Upper lobe of left lung (tissue), 6 donors: ENCODE measurements around the gene TCEA2. TPM values are rescaled to one million over a fixed set of nuclear protein-coding genes. Genes with fewer than 3 reads are reported as not detected.

Experiments used
- ATAC-seq, 2 donors: fragments of 200-7000 bp; cut with Tn5 transposase; one replicate each; pipeline ENCODE4 v1.9.1; 2022; ENCODE audit warnings: mild to moderate bottlenecking in 2 of 2, moderate library complexity in 2 of 2; ENCODE audit not compliant: low FRiP score in 2 of 2
- DNase-seq, 2 donors: peaks; one replicate each; pipeline ENCODE4 v3.0.0-alpha.2; 2019 to 2020
- H3K27ac ChIP-seq, 4 donors: fragments of 200-600 bp; sonication (generic); one replicate each; pipeline ENCODE4 v1.5.1; 2016 to 2019
- H3K27me3 ChIP-seq, 4 donors: fragments of 200-600 bp; sonication (generic); one replicate each; pipeline ENCODE4 v1.5.1; 2017 to 2019
- H3K36me3 ChIP-seq, 4 donors: fragments of 200-600 bp; sonication (generic); one replicate each; pipeline ENCODE4 v1.5.1; 2016 to 2019
- H3K4me1 ChIP-seq, 4 donors: fragments of 200-600 bp; sonication (generic); one replicate each; pipeline ENCODE4 v1.5.1; 2018 to 2019
- H3K4me3 ChIP-seq, 4 donors: fragments of 200-600 bp; sonication (generic); one replicate each; pipeline ENCODE4 v1.5.1; 2017 to 2019; ENCODE audit warnings: mild to moderate bottlenecking in 2 of 4, moderate library complexity in 1 of 4
- H3K9me3 ChIP-seq, 4 donors: fragments of 200-600 bp; sonication (generic); one replicate each; pipeline ENCODE4 v1.5.1; 2018 to 2019
- EP300 ChIP-seq, 4 donors: sonication (generic); formaldehyde crosslinking; IDR thresholded peaks; one replicate each; pipeline ENCODE4 v1.5.1; 2017; ENCODE audit warnings: antibody characterized with exemption in 4 of 4, control low read depth in 2 of 4
- POLR2A ChIP-seq, 4 donors: fragments of 450-650 bp; IDR thresholded peaks; one replicate each; pipeline ENCODE4 v1.5.1; 2016 to 2017; ENCODE audit warnings: antibody characterized with exemption in 4 of 4, mild to moderate bottlenecking in 2 of 4
- POLR2AphosphoS5 ChIP-seq, 2 donors: sonication (generic); formaldehyde crosslinking; IDR thresholded peaks; one replicate each; pipeline ENCODE4 v1.5.1; 2017; ENCODE audit warnings: antibody characterized with exemption in 2 of 2
- WGBS, 2 donors: methylation state at CpG; one replicate each; pipeline ENCODE4 v1.1.5; 2017 to 2018; 5-methylcytosine and 5-hydroxymethylcytosine counted together
- total RNA-seq, 6 donors: library from RNA; depleted of rRNA in 4 of 6; stranded (reverse); fragments of >200 nt in 4 of 6; gene quantifications; one replicate each; pipeline versions ENCODE4 v1.1.0 to v1.2.1, GENCODE V29; 2016 to 2021
- TF ChIP-seq, protein P1 (sequence below), 6 experiments: fragments of 450-650 bp in 4 of 6; fragments of 200-600 bp in 2 of 6; sonication (generic) in 2 of 6; IDR thresholded peaks; one replicate each; pipeline ENCODE4 v1.5.1; 2016 to 2019; ENCODE audit warnings: antibody characterized with exemption in 6 of 6
- donor health status: DM: no; HTN: no; CAD: no; lungs with moderate emphysema.
- donor health status: DM: no; HTN: yes; CAD: no; lungs with severe emphysema.

TCEA2 gene
- total RNA-seq, 6 donors from 2014 or later = 21.7 to 56.0 (median 28.4) TPM

DNA sequence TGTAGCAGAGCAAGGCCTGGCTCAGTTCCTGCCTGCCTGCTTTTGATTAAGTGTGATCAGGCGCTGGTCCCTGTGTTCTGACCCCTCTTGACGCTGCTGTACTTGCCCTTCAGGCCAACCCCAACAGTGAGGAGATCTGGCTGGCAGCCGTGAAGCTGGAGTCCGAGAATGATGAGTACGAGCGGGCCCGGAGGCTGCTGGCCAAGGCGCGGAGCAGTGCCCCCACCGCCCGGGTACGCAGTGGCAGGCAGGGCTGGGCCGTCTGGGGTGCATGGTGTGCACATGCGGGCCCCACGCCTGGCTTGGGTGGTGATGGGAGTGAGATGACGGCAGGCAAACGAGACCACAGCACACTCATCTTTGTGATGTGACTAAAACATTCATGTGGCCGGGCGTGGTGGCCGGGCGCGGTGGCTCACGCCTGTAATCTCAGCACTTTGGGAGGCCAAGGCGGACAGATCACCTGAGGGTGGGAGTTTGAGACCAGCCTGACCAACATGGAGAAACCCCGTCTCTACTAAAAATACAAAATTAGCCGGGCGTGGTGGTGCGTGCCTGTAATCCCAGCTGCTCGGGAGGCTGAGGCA is 37.1 kb upstream of the TCEA2 start:
- Histone ChIP-seq H3K4me3 (no peak overlapping the region), H3K27me3 (no peaks in the 10 kb centered on the region), H3K27ac (no peak overlapping the region), H3K4me1 (no peaks in the 10 kb centered on the region), H3K9me3 (no peaks in the 10 kb centered on the region), H3K36me3 (peaks cover 55 to 97% (median 92%) of the 10 kb centered on the region in 4 donors)
- peak in 1 of 2 donors; percentile 73 for DNase-seq
- WGBS, 2 donors = 93 to 98% methylated on average over 22 to 29 of the region's 29 CpGs
- ATAC-seq = no peak
- TF ChIP-seq POLR2AphosphoS5 (IDR thresholded peaks at IDR 0.05) = no peak
- TF ChIP-seq EP300 (IDR thresholded peaks at IDR 0.05) = no peak
- TF ChIP-seq POLR2A (IDR thresholded peaks at IDR 0.05) = no peak

DNA sequence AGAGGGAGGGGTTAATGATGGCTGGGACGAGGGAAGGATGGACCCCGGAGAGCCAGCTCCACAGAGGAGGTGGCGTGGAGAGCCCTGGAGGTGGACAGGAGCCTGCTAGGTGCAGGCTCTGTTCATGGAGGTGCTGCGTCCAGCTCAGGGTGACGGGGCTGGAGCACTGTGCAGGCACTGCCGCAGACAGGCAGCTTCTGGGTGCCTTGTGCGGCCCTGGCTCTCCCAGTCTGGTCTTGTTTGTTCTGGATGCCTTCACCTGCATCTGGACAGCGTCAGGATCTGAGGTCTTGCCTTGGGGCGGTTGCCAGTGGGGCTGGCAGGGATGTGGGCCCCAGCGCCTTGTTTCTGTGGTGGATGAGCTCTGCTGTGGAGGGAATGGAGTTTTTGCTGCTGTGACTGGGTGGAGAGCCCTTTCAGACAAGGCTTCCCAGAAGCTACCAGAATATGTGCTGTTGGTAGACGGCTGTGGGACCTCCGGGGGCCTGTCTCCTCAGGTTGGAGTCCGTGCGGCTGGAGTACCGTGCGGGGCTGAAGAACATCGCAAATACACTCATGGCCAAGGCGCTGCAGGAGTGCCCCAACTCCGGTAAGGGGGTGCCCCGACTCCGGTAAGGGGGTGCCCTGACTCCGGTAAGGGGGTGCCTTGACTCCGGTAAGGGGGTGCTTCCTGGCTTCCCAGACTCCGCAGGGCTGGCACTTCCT is 34.9 kb upstream of the TCEA2 start:
- WGBS, 2 donors = 96 to 97% methylated on average over 20 to 24 of the region's 24 CpGs
- ATAC-seq = no peak
- no peak for TF ChIP-seq EP300 (IDR thresholded peaks at IDR 0.05)
- TF ChIP-seq POLR2AphosphoS5 (IDR thresholded peaks at IDR 0.05) = no peak
- no peak for TF ChIP-seq POLR2A (IDR thresholded peaks at IDR 0.05)
- TF ChIP-seq, protein P1, sequence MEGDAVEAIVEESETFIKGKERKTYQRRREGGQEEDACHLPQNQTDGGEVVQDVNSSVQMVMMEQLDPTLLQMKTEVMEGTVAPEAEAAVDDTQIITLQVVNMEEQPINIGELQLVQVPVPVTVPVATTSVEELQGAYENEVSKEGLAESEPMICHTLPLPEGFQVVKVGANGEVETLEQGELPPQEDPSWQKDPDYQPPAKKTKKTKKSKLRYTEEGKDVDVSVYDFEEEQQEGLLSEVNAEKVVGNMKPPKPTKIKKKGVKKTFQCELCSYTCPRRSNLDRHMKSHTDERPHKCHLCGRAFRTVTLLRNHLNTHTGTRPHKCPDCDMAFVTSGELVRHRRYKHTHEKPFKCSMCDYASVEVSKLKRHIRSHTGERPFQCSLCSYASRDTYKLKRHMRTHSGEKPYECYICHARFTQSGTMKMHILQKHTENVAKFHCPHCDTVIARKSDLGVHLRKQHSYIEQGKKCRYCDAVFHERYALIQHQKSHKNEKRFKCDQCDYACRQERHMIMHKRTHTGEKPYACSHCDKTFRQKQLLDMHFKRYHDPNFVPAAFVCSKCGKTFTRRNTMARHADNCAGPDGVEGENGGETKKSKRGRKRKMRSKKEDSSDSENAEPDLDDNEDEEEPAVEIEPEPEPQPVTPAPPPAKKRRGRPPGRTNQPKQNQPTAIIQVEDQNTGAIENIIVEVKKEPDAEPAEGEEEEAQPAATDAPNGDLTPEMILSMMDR (IDR thresholded peaks at IDR 0.05) = no peak

DNA sequence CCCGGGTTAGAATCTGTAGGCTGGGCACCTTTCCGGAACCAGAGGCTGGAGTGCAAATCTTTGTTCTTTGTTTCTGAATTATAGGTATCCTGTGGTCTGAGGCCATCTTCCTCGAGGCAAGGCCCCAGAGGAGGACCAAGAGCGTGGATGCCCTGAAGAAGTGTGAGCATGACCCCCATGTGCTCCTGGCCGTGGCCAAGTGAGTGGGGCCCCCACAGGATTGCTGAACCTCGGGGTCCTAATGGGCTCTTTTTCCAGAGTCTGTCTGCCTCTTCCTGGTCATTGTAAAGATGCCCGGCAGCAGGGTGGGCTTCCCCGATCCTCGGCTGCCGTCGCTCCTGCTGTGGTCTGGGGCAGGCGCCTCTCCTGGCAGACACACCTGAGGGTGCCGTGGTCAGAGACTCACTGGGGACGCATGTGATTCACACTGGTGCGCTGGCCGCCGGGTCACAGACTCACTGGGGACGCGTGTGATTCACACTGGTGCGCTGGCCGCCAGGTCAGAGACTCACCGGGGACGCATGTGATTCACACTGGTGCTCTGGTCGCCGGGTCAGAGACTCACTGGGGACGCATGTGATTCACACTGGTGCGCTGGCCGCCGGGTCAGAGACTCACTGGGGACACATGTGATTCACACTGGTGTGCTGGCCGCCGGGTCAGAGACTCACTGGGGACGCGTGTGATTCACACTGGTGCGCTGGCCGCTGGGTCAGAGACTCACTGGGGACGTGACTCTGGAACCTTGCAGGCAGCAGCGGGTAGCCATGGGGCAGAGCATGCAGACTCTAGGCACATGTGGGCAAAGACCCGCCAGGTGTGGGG is 33.5 kb upstream of the TCEA2 start:
- no peak for ATAC-seq
- no peak overlapping the region for H3K27ac ChIP-seq
- TF ChIP-seq EP300 (IDR thresholded peaks at IDR 0.05) (no peak), POLR2AphosphoS5 (IDR thresholded peaks at IDR 0.05) (no peak)
- DNase-seq = peak in 1 of 2 donors; percentile 68
- no peaks in the 10 kb centered on the region for H3K9me3 ChIP-seq
- no peaks in the 10 kb centered on the region for H3K4me1 ChIP-seq
- 95 to 98% methylated on average over 15 to 31 of the region's 38 CpGs for WGBS, 2 donors
- peaks cover 46 to 100% (median 90%) of the 10 kb centered on the region in 4 donors for H3K36me3 ChIP-seq
- H3K4me3 ChIP-seq = no peak overlapping the region
- H3K27me3 ChIP-seq = no peaks in the 10 kb centered on the region

More for the DNA sequence above, 34.9 kb upstream of the TCEA2 start:
- H3K27me3 ChIP-seq = no peaks in the 10 kb centered on the region
- no peaks in the 10 kb centered on the region for H3K4me1 ChIP-seq
- H3K36me3 ChIP-seq = peaks cover 56 to 100% (median 94%) of the 10 kb centered on the region in 4 donors
- no peak overlapping the region for H3K27ac ChIP-seq
- no peaks in the 10 kb centered on the region for H3K9me3 ChIP-seq
- H3K4me3 ChIP-seq = no peak overlapping the region
- DNase-seq = peak in 1 of 2 donors; percentile 49

DNA sequence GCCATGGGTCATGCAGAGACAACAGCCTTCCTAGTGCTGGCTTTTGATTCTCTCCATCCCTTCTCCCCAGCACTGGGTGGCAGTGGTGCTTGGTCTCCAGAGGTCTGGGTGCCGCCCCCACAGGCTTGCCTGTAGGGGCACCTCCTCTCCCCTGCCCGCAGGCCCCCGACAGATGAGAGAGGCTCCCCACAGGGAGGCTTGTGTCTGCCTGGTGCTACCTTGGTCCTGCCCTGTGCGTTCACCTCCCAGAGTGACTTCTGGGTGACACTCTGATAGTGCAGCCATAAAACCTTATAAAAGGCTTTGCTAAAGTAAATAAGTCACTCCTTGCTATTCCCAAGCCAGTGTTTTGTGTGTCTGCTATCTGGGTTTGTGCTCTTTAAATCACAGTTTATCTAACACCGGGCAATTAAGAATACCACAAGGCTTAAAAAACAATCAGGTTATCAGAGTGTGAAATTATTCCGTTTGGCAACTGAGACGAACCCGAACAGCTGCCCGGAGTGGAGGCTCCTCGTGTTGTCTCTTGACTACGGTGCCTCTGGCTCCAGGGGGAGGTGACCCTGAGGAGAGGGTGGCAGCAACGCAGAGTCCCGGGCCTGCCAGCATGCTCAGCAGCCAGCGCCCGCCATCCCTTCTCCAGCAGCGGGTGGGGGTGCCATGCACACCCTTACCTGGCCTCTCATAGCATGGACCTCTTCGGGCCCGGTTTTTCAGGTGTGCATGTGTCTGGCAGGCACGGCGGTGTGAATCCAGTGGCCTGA is 32.4 kb upstream of the TCEA2 start:
- TF ChIP-seq POLR2A (IDR thresholded peaks at IDR 0.05) (no peak), POLR2AphosphoS5 (IDR thresholded peaks at IDR 0.05) (no peak), EP300 (IDR thresholded peaks at IDR 0.05) (no peak)
- TF ChIP-seq, protein P1 (IDR thresholded peaks at IDR 0.05) = no peak
- no peak overlapping the region for H3K27ac ChIP-seq
- ATAC-seq (no peak), DNase-seq (peak in 1 of 2 donors; percentile 68)
- peaks cover 35 to 100% (median 84%) of the 10 kb centered on the region in 4 donors for H3K36me3 ChIP-seq
- H3K4me1 ChIP-seq = no peaks in the 10 kb centered on the region
- H3K4me3 ChIP-seq = no peak overlapping the region
- no peaks in the 10 kb centered on the region for H3K9me3 ChIP-seq
- no peaks in the 10 kb centered on the region for H3K27me3 ChIP-seq
- WGBS, 2 donors = 92 to 93% methylated on average over 10 to 20 of the region's 20 CpGs

DNA sequence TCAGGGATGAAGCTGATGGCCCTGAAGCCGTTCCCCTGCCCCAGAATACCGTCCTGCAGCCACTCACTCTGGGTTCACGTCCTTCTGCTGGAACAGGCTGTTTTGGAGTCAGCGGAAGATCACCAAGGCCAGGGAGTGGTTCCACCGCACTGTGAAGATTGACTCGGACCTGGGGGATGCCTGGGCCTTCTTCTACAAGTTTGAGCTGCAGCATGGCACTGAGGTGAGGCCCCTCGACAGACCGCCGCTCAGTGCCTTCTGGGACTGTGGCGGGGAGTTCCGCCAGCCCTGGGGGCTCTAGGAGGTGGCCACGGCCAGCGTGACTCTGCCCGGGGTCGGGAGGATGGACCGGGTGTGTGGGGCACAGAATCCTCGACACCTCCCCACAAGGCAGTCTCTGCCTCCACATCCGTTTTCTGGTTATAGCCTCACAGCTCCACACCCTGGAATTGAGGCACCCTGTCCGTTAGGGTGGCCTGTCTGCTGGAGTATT is 31.1 kb upstream of the TCEA2 start:
- Histone ChIP-seq H3K4me3 (no peak overlapping the region), H3K27me3 (no peaks in the 10 kb centered on the region), H3K27ac (no peak overlapping the region), H3K4me1 (no peaks in the 10 kb centered on the region), H3K36me3 (peaks cover 27 to 88% (median 71%) of the 10 kb centered on the region in 4 donors), H3K9me3 (no peaks in the 10 kb centered on the region)
- TF ChIP-seq EP300 (IDR thresholded peaks at IDR 0.05) (no peak), POLR2AphosphoS5 (IDR thresholded peaks at IDR 0.05) (no peak), POLR2A (IDR thresholded peaks at IDR 0.05) (no peak)
- TF ChIP-seq, protein P1 (IDR thresholded peaks at IDR 0.05) = no peak
- ATAC-seq (no peak), DNase-seq (peak in 1 of 2 donors; percentile 51)
- WGBS, 2 donors = 91 to 93% methylated on average over 8 to 18 of the region's 19 CpGs
